ENCODE data around the gene FNDC3B.

Gene FNDC3B

DNA sequence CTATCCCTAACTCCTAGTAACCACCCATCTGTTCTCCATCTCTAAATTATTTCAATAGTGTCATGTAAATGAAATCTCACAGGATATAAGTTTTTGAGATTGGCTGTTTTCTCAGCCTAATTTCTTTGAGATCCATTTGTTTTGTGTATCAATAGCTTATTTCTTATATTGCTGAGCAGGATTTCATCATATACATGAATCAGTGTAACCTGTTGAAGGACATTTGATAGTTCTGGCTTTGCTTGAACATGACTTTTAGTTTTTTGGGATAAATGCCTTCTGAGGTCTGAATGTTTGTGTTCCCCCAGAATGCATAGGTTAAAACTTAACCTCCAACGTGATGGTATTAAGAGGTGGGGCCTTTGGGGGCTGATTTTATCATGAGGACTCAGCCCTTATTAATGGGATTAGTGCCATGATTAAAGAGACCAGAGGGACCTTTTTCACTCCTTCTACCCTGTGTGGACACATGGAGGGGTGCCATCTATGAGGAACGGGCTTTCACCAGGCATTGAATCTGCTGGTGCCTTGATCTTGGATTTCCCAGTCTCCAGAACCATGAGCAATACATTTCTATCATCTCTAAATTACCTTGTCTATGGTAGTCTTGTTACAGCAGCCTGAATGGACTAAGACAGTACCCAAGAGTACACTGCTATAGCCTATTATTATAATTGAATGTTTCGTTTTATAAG is 118.3 kb downstream of the FNDC3B start:
- no peak for TF ChIP-seq ZBTB7A (IDR thresholded peaks at IDR 0.05; ENCODE audit: low read depth)

DNA sequence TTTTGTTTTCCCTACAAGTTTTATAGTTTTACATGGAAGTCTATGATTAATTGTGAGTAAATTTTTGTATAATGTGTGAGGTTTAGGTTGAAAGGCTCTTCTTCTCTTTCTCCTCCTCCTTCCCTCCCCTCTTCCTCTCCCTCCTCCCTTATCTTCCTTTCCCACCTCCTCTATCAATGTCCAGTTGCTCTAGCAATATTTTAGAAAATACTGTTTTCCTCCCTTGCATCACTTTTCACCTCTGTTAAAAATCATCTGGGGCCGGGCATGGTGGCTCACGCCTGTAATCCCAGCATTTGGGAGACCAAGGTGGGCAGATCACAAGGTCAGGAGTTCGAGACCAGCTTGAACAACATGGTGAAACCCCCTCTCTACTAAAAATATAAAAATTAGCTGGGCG is 119.4 kb downstream of the FNDC3B start:
- TF ChIP-seq YY1 (IDR thresholded peaks at IDR 0.05; ENCODE audit: low read depth) (no peak), NFIC (IDR thresholded peaks at IDR 0.05) (no peak), TCF12 (IDR thresholded peaks at IDR 0.05; ENCODE audit: low read depth) (no peak), EP300 (IDR thresholded peaks at IDR 0.05; ENCODE audit: borderline replicate concordance) (no peak), EGR1 (IDR thresholded peaks at IDR 0.05) (no peak), CREB1 (IDR thresholded peaks at IDR 0.05; ENCODE audit: low read depth) (no peak), CEBPB (IDR thresholded peaks at IDR 0.05) (no peak), RAD21 (IDR thresholded peaks at IDR 0.05; ENCODE audit: low read depth) (no peak), TEAD4 (IDR thresholded peaks at IDR 0.05) (no peak), ZBTB7A (IDR thresholded peaks at IDR 0.05; ENCODE audit: low read depth) (no peak), TAF1 (IDR thresholded peaks at IDR 0.05; ENCODE audit: low read depth) (no peak)
- TF ChIP-seq, protein P1, sequence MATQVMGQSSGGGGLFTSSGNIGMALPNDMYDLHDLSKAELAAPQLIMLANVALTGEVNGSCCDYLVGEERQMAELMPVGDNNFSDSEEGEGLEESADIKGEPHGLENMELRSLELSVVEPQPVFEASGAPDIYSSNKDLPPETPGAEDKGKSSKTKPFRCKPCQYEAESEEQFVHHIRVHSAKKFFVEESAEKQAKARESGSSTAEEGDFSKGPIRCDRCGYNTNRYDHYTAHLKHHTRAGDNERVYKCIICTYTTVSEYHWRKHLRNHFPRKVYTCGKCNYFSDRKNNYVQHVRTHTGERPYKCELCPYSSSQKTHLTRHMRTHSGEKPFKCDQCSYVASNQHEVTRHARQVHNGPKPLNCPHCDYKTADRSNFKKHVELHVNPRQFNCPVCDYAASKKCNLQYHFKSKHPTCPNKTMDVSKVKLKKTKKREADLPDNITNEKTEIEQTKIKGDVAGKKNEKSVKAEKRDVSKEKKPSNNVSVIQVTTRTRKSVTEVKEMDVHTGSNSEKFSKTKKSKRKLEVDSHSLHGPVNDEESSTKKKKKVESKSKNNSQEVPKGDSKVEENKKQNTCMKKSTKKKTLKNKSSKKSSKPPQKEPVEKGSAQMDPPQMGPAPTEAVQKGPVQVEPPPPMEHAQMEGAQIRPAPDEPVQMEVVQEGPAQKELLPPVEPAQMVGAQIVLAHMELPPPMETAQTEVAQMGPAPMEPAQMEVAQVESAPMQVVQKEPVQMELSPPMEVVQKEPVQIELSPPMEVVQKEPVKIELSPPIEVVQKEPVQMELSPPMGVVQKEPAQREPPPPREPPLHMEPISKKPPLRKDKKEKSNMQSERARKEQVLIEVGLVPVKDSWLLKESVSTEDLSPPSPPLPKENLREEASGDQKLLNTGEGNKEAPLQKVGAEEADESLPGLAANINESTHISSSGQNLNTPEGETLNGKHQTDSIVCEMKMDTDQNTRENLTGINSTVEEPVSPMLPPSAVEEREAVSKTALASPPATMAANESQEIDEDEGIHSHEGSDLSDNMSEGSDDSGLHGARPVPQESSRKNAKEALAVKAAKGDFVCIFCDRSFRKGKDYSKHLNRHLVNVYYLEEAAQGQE (IDR thresholded peaks at IDR 0.05; ENCODE audit: low read depth) = no peak
- TF ChIP-seq, protein P2, sequence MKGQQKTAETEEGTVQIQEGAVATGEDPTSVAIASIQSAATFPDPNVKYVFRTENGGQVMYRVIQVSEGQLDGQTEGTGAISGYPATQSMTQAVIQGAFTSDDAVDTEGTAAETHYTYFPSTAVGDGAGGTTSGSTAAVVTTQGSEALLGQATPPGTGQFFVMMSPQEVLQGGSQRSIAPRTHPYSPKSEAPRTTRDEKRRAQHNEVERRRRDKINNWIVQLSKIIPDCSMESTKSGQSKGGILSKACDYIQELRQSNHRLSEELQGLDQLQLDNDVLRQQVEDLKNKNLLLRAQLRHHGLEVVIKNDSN (IDR thresholded peaks at IDR 0.05) = no peak
- TF ChIP-seq, protein P3, sequence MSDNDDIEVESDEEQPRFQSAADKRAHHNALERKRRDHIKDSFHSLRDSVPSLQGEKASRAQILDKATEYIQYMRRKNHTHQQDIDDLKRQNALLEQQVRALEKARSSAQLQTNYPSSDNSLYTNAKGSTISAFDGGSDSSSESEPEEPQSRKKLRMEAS (IDR thresholded peaks at IDR 0.05) = no peak

DNA sequence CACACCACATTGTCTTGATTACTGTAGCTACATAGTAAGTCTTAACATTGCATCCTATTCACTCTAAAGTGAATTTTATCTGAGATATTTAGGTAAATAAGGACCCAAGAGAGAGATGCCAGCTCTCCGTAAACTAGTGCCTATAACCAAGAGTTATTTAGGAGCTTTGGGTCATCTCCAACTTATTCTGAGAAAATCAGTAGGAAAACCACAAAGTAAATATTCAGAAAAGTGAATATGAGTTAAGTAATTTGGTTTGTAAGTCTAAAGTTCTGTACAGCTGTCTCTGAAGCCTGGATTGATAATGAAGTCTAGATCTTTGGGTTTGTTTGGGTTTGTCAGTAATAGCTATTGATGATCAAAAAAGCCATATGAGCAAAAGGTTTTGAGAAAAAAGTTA is 120.0 kb downstream of the FNDC3B start:
- TF ChIP-seq, protein P2 (IDR thresholded peaks at IDR 0.05) = no peak
- no peak for TF ChIP-seq RAD21 (IDR thresholded peaks at IDR 0.05; ENCODE audit: low read depth)
- TF ChIP-seq EGR1 (IDR thresholded peaks at IDR 0.05) = no peak
- no peak for TF ChIP-seq CREB1 (IDR thresholded peaks at IDR 0.05; ENCODE audit: low read depth)
- TF ChIP-seq YY1 (IDR thresholded peaks at IDR 0.05; ENCODE audit: low read depth) = no peak
- TF ChIP-seq FOXM1 (IDR thresholded peaks at IDR 0.05; ENCODE audit: borderline replicate concordance, low read depth) = no peak

DNA sequence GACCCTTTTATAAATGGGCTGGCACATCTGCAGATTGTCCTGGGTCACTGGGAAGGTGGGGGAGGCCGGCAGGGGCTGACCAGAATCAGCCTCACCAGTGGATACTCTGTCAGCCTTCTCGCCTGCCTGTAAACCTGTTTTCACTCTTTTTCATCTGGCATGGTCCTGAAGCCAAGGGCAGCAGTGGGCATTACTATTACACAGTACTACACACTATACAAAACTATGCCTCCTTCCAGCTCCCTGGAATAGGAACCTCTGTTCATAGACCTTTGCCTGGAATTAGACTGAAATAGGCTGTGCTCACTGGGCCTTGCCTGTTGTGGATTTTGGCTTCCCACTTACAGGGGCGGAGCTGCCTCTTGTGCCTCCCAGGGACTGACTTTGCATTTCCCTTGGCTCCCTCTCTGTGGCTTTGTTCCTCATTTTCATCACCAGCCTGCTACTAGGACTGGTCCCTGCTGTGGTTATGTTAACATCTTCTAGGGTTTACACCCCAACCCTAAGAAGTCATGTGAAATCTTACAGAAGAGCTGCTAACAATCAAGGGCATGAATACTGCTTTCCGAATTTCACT is 120.7 kb downstream of the FNDC3B start:
- TF ChIP-seq, protein P3 (IDR thresholded peaks at IDR 0.05) = no peak
- TF ChIP-seq CREB1 (IDR thresholded peaks at IDR 0.05; ENCODE audit: low read depth) (no peak), EGR1 (IDR thresholded peaks at IDR 0.05) (no peak), NFIC (IDR thresholded peaks at IDR 0.05) (no peak)

DNA sequence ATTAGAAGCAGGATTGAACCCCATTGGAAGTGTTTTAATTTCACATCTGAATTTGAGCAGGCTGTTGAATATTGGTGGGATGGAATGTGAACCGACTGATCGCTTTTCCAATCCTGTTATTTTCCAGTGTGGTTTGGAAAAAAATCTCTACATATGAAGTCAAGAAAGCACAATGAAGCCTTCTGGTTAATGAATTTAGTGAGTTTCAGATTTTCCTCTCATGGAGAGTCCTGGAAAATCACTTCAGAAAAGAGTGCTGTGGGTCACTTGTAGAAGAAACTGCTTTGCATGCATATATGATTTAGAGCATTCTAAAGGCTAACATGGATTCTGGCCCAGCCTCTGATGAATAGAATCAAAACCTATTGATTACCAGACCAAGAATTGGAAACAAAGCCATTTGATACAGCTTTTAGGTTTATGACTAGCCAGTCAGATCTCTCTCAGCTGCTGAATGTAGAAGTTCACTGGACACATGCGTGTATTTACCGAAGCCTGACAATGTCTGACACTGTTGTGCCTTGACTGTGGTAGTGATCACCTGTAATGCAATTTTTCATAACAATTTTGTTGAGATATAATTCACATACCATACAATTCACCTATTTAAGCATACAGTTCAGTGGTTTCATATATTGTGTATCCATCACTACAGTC is 121.9 kb downstream of the FNDC3B start:
- TF ChIP-seq EP300 (IDR thresholded peaks at IDR 0.05; ENCODE audit: borderline replicate concordance) = no peak
- TF ChIP-seq, protein P1 (IDR thresholded peaks at IDR 0.05; ENCODE audit: low read depth) = no peak
- no peak for TF ChIP-seq CEBPB (IDR thresholded peaks at IDR 0.05)
- no peak for TF ChIP-seq YY1 (IDR thresholded peaks at IDR 0.05; ENCODE audit: low read depth)
- TF ChIP-seq, protein P3 (IDR thresholded peaks at IDR 0.05) = no peak
- no peak for TF ChIP-seq TEAD4 (IDR thresholded peaks at IDR 0.05)
- no peak for TF ChIP-seq CREB1 (IDR thresholded peaks at IDR 0.05; ENCODE audit: low read depth)
- TF ChIP-seq ZBTB7A (IDR thresholded peaks at IDR 0.05; ENCODE audit: low read depth) = no peak
- TF ChIP-seq FOXM1 (IDR thresholded peaks at IDR 0.05; ENCODE audit: borderline replicate concordance, low read depth) = no peak
- no peak for TF ChIP-seq EGR1 (IDR thresholded peaks at IDR 0.05)
- TF ChIP-seq, protein P2 (IDR thresholded peaks at IDR 0.05) = no peak
- no peak for TF ChIP-seq TCF12 (IDR thresholded peaks at IDR 0.05; ENCODE audit: low read depth)
- TF ChIP-seq NFIC (IDR thresholded peaks at IDR 0.05) = no peak
- no peak for TF ChIP-seq RAD21 (IDR thresholded peaks at IDR 0.05; ENCODE audit: low read depth)
- TF ChIP-seq TAF1 (IDR thresholded peaks at IDR 0.05; ENCODE audit: low read depth) = no peak

Measured in Ishikawa (cell line).